ENCODE results near the gene LRMDA.

- TF ChIP-seq, protein P1, sequence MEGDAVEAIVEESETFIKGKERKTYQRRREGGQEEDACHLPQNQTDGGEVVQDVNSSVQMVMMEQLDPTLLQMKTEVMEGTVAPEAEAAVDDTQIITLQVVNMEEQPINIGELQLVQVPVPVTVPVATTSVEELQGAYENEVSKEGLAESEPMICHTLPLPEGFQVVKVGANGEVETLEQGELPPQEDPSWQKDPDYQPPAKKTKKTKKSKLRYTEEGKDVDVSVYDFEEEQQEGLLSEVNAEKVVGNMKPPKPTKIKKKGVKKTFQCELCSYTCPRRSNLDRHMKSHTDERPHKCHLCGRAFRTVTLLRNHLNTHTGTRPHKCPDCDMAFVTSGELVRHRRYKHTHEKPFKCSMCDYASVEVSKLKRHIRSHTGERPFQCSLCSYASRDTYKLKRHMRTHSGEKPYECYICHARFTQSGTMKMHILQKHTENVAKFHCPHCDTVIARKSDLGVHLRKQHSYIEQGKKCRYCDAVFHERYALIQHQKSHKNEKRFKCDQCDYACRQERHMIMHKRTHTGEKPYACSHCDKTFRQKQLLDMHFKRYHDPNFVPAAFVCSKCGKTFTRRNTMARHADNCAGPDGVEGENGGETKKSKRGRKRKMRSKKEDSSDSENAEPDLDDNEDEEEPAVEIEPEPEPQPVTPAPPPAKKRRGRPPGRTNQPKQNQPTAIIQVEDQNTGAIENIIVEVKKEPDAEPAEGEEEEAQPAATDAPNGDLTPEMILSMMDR (optimal IDR thresholded peaks at IDR 0.05 in 1 of 3, IDR thresholded peaks at IDR 0.05 in 1 of 3, conservative IDR thresholded peaks at IDR 0.05 in 1 of 3; ENCODE audit: extremely low read depth in 1 of 3, insufficient read depth in 2 of 3, low read length in 3 of 3): no peak
- no peak for TF ChIP-seq EZH2 (IDR thresholded peaks at IDR 0.05; ENCODE audit: low read length)
Observed at GRCh38 chr10:76454506-76455140, 1023.2 kb downstream of the LRMDA start.

Measured in keratinocyte (primary cell).